ENCODE results near the gene PBX3. TPM values are rescaled to one million over a fixed set of nuclear protein-coding genes. Genes with fewer than 3 reads are reported as not detected.

PBX3 gene
- total RNA-seq, 1 donor from 2014 or later: 71.6 TPM

- H3K4me1 Mint-ChIP-seq: peaks cover 53% of the 10 kb centered on the region
- no peak for DNase-seq (ENCODE audit: low read depth, low spot score)
- peak overlapping the region; percentile 76 for H3K27ac Mint-ChIP-seq (ENCODE audit: unreplicated experiment)
These were observed 1.4 kb downstream of the PBX3 start for GRCh38 chr9:125748446-125749099.

GRCh38 chr9:125749287-125749935 is 2.2 kb downstream of the PBX3 start:
- Mint-ChIP-seq H3K9me3 (no peaks in the 10 kb centered on the region), H3K36me3 (ENCODE audit: low read depth) (peaks cover 2% of the 10 kb centered on the region), H3K27ac (ENCODE audit: unreplicated experiment) (no peak overlapping the region), H3K27me3 (ENCODE audit: low read depth) (no peaks in the 10 kb centered on the region), H3K4me1 (peaks cover 58% of the 10 kb centered on the region), H3K4me3 (peak overlapping the region; percentile 98)
- TF ChIP-seq CTCF (conservative IDR thresholded peaks at IDR 0.05): no peak
- no peak for DNase-seq (ENCODE audit: low read depth, low spot score)

More at GRCh38 chr9:125748446-125749099, 1.4 kb downstream of the PBX3 start:
- Mint-ChIP-seq H3K4me3 (peak overlapping the region; percentile 98), H3K27me3 (ENCODE audit: low read depth) (peaks cover 2% of the 10 kb centered on the region), H3K9me3 (no peaks in the 10 kb centered on the region), H3K36me3 (ENCODE audit: low read depth) (peaks cover 2% of the 10 kb centered on the region)
- no peak for TF ChIP-seq CTCF (conservative IDR thresholded peaks at IDR 0.05)

GRCh38 chr9:125749951-125750626 is 2.9 kb downstream of the PBX3 start:
- Mint-ChIP-seq H3K36me3 (ENCODE audit: low read depth) (peaks cover 2% of the 10 kb centered on the region), H3K27ac (ENCODE audit: unreplicated experiment) (no peak overlapping the region), H3K4me3 (peak overlapping the region; percentile 98), H3K9me3 (no peaks in the 10 kb centered on the region), H3K27me3 (ENCODE audit: low read depth) (no peaks in the 10 kb centered on the region), H3K4me1 (peaks cover 61% of the 10 kb centered on the region)
- DNase-seq (ENCODE audit: low read depth, low spot score): no peak
- TF ChIP-seq CTCF (conservative IDR thresholded peaks at IDR 0.05): no peak

GRCh38 chr9:125750627-125751011 is 3.4 kb downstream of the PBX3 start:
- Mint-ChIP-seq H3K27ac (ENCODE audit: unreplicated experiment) (no peak overlapping the region), H3K4me1 (peaks cover 61% of the 10 kb centered on the region), H3K9me3 (no peaks in the 10 kb centered on the region)

More at GRCh38 chr9:125750627-125751011, 3.4 kb downstream of the PBX3 start:
- Mint-ChIP-seq H3K36me3 (ENCODE audit: low read depth) (peaks cover 2% of the 10 kb centered on the region), H3K27me3 (ENCODE audit: low read depth) (no peaks in the 10 kb centered on the region), H3K4me3 (peak overlapping the region; percentile 98)
- no peak for DNase-seq (ENCODE audit: low read depth, low spot score)
- no peak for TF ChIP-seq CTCF (conservative IDR thresholded peaks at IDR 0.05)
